GM21367 (cell line): ENCODE results near the gene KCNH1.

Source experiments
- ATAC-seq: cut with Tn5 transposase; IDR thresholded peaks from one replicate; pipeline ENCODE4 v1.9.1; 2021; ENCODE audit not compliant: unreplicated experiment

Gene KCNH1

GRCh38 chr1:210815641-210816550 is 318.1 kb downstream of the KCNH1 start:
- no peak for ATAC-seq

DNA sequence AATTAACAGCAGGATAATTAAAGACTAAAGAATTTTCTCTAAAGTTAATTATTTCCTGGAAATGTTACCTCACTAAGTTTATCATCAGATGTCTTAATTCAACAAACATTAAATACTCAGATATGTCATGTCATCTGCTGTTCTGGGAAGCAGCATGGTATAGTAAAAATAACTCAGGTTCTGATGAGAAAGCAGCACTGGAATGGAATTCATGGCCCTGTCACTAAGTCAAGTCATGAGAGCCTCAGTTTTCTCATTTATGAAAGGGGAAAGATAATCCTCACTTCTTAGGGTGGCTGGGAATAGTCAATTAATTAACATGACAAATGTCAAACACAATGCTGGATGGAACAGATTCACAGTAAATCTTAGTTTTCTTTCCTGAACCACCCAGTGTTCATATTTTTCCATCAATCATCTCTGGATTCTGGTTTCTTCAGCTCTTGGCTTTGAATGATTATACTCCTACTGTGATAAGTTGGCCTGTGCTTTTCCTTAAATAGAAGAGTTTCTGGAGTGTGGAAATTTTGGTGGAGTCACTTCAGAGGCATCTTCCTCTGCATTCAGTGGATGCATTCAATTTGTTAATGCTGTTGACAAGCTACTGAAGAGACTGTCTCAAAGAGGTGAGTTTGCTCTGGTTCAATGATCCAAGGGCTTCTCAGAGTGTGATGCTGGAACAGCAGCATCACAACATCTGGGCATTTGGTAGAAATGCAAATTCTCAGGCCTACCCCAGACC is 319.4 kb downstream of the KCNH1 start:
- ATAC-seq = no peak

- ATAC-seq = no peak
Measured at GRCh38 chr1:210801501-210801900, 332.4 kb downstream of the KCNH1 start.

- ATAC-seq = no peak
Measured at GRCh38 chr1:210800756-210801155, 333.2 kb downstream of the KCNH1 start.

DNA sequence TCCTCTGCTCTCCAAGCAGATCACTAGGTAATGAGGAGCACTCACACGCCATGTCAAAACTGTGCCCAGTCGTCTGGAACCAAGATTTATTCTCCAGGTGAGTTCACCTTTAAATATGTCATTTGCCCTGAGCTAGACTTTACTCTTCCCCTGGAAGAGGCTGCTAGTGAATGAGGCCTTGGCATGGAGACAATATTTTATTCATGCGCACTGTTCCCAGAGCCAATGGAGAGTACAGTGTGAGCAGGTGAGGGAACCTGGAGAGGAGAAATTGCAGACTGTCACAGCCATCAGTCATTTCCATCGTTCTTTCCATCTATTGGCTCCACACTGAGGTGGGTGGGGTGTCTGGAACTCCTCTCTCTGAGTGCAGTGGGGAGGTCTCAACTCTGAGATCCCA is 333.6 kb downstream of the KCNH1 start:
- no peak for ATAC-seq

- ATAC-seq = no peak
Measured at GRCh38 chr1:210797422-210797821, 336.5 kb downstream of the KCNH1 start.

DNA sequence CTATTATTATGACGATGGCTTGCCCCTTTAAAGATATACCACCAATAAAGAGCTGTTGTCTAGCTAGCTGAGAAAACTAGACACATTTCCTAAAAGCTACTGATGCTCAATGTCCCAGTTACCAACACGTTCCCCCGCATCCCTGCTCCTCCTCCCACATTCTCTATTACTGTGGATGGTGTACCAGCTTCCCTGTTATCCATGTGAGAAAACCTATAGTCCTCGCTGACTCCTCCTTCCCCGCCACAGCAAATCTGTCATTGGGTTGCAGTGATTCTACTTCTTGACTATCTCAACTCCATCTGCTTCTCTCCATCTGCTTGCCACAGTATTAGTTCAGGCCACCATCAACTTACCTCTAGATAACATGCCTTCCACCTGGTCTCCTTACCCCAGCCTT is 337.5 kb downstream of the KCNH1 start:
- no peak for ATAC-seq

- no peak for ATAC-seq
Measured at GRCh38 chr1:210794445-210794844, 339.5 kb downstream of the KCNH1 start.

GRCh38 chr1:210792250-210793102 is 341.5 kb downstream of the KCNH1 start:
- no peak for ATAC-seq

DNA sequence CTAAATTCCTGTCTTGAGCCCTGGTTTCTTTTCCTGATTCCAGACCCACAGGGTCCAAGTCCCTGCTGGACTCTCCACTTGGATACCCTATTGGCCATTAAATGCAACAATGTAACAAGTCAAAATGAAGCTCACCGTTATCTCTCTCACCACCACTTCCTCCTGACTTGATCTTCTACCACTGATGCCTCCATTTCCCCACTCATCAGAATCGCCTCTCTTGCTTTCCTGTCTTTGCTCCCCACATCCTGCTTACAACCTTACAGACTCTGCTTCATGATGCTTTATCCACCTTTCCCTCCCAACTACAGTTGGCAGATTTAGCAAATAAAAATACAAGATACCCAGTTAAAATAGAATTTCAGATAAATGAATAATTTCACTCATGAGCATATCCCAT is 343.8 kb downstream of the KCNH1 start:
- ATAC-seq = no peak

- ATAC-seq = no peak
Measured at GRCh38 chr1:210787800-210788199, 346.1 kb downstream of the KCNH1 start.

DNA sequence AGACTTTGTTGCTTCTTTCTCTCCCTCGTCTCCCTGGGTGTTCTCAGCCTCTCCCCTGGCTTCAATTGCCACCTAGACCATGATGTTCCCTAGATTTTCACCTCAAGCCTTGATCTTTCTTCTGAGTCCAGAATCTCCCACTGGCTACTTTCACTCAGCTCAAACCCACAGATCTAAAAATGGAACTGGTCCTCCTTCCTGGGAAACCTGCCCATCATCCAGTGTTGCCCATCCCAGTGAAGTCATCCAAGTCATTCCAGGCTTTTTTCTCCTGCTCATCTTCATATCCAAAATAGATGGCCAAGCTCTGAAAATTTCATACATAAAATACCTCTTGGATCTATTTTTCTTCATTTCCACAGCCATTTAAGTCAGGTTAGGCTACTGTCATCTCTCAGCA is 347.4 kb downstream of the KCNH1 start:
- ATAC-seq = no peak

DNA sequence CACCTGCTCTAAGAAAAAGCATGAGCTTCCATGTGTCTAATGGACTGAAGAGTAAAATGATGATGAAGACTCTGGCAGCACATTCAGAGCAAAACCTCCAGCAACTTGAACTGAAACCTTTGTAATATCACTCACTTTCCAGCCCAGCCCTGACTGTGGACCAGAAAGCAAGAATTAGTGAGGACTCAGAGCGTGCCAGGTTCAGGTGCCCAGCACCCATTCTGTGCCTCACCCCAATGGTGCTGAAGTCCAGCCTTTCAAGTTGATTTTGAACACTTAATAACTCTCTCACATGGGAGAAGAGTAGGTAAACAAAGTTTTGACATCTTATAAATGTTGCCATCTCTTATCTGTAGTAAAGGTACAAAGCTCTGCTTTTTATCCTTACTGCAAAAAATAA is 350.0 kb downstream of the KCNH1 start:
- ATAC-seq = no peak

DNA sequence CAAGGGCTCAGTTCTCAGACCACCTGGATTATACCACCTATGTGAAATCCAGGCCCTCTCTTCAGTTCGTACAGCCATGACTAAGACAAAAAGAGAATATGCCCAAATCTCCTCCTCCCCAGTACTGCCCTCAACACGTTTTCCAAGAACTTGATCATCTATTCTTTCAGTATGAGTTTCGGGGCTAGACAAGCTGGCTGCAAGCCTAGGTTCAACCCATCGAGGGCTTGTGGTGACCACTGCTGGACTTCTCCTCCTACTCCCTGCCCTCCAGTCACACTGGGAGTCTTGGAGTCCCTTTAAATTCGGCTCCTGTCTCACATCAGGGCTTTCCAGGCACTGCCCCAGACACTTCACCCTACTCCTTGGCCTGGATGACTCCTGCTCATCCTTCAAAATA is 352.3 kb downstream of the KCNH1 start:
- no peak for ATAC-seq

DNA sequence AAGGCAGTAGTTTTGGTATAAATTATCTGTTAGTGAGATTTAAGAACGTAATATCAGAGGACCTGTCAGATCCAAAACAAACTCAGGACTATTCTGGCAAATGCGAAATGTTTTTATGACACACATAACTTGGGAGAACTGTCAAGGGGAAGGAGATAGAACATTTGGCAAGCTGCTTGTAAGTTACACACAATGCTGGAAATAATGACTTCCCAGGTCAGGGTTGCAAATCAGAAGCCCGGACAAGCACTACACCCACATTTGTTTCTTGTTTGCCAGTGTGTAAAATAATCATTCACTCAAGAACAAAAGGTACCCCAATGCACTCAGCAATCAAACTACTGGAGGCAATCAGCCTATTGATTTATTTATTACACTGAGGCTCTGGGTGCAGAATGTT is 354.7 kb downstream of the KCNH1 start:
- ATAC-seq = no peak

- no peak for ATAC-seq
Measured at GRCh38 chr1:210777914-210778313, 356.0 kb downstream of the KCNH1 start.

GRCh38 chr1:210776712-210777111 is 357.2 kb downstream of the KCNH1 start:
- no peak for ATAC-seq

- ATAC-seq = no peak
Measured at GRCh38 chr1:210775289-210775688, 358.7 kb downstream of the KCNH1 start.

DNA sequence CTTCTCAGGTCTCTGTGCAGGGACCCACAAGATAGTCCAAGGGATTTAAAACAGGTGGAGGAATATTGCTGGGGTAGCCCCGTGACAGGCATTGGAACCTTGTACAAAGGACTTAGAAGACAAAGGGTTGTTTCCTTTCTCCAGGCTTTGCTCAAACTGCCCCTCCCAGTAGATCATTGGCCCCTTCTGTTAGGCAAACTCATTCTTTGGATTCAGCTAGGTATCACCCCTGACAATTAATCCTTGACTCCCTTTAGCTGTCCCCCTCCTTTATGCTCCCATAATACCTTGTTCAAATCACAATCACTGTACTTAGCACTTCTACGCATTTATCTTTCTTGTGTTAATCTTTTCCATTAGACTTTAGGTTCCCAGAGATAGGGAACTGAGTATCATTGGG is 360.5 kb downstream of the KCNH1 start:
- ATAC-seq = no peak

- ATAC-seq = no peak
Measured at GRCh38 chr1:210771131-210771530, 362.8 kb downstream of the KCNH1 start.

GRCh38 chr1:210770396-210770984 is 363.5 kb downstream of the KCNH1 start:
- ATAC-seq = no peak
